Measurements from ENCODE around the gene ZDHHC14. TPM values are rescaled to one million over a fixed set of nuclear protein-coding genes. Genes with fewer than 3 reads are reported as not detected.
"Not testable (repeated sequence)": the region's sequence is repeated elsewhere in the genome, so short reads cannot be mapped to it uniquely, and the experiment has no call there.

ZDHHC14 gene
- total RNA-seq, 2 experiments from 2014 or later: 2.4 to 2.5 TPM

DNA sequence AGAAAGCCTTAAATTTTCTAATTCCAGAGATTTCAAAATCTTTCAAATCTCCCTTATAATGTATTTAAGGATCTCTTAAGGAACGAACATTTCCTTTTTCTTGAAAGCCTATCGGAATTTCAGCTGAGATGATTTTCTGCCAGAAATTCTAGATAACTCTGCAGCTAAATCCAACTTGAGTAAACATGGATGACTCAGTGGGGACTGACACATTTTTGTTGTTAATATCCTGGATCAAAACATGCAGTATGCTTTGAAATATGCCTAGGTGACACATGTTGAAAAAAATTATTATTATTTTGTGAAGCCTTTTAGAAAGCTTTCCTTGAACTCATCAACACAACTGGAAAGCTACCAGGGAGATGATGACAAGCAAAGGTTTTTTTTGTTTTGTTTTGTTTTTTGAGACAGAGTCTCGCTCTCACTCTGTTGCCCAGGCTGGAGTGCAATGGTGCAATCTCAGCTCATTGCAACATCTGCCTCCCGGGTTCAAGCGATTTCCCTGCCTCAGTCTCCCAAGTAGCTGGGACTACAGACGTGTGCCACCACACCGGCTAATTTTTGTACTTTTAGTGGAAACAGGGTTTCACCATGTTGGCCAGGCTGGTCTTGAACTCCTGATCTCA lies 302.0 kb downstream of the ZDHHC14 start:
- intact Hi-C loops (cut with DNase I, micrococcal nuclease): no loop called here
- Mint-ChIP-seq H3K4me3 (no peak overlapping the region), H3K27me3 (no peaks in the 10 kb centered on the region), H3K4me1 (no peaks in the 10 kb centered on the region), H3K27ac (no peak overlapping the region), H3K36me3 (ENCODE audit: low read depth) (no peaks in the 10 kb centered on the region), H3K9me3 (ENCODE audit: low read depth) (no peaks in the 10 kb centered on the region)
- no peak for ATAC-seq
- DNase-seq: no peak
- ChIA-PET POLR2A (interaction anchor here (0.6 kb wide), 1 partner anchor 13 kb away, joined by 3 read pairs; no protein-coding TSS in a partner anchor), CTCF (interaction anchor here (0.5 to 1.1 kb wide), 3 partner anchors 13 to 48 kb away, joined by 3 to 7 read pairs (median 3); no protein-coding TSS in a partner anchor)

- CTCF ChIA-PET: interaction anchor here (0.7 kb wide), 1 partner anchor 514 kb away, joined by 3 read pairs; no protein-coding TSS in a partner anchor
- Mint-ChIP-seq H3K27me3 (no peaks in the 10 kb centered on the region), H3K9me3 (ENCODE audit: low read depth) (no peaks in the 10 kb centered on the region), H3K4me1 (no peaks in the 10 kb centered on the region), H3K27ac (no peak overlapping the region), H3K4me3 (no peak overlapping the region), H3K36me3 (ENCODE audit: low read depth) (no peaks in the 10 kb centered on the region)
- intact Hi-C loops (cut with DNase I, micrococcal nuclease): no loop called here
- ATAC-seq: no peak
- DNase-seq: no peak
- POLR2A ChIA-PET: no interaction called here
Measured at GRCh38 chr6:157683707-157684106, 302.7 kb downstream of the ZDHHC14 start.

- Mint-ChIP-seq H3K4me3 (no peak overlapping the region), H3K27me3 (peaks cover 2% of the 10 kb centered on the region), H3K27ac (no peak overlapping the region), H3K4me1 (no peaks in the 10 kb centered on the region), H3K9me3 (ENCODE audit: low read depth) (no peaks in the 10 kb centered on the region), H3K36me3 (ENCODE audit: low read depth) (no peaks in the 10 kb centered on the region)
- ChIA-PET POLR2A (no interaction called here), CTCF (no interaction called here)
- ATAC-seq: no peak
- no peak for DNase-seq
- intact Hi-C loops (cut with DNase I, micrococcal nuclease): loop anchor here in 1 of 2 experiments (5.0 kb wide), 1 partner anchor 328 kb away; no protein-coding TSS in a partner anchor
Measured at GRCh38 chr6:157684620-157685299, 303.8 kb downstream of the ZDHHC14 start.

- no peaks in the 10 kb centered on the region for H3K36me3 Mint-ChIP-seq (ENCODE audit: low read depth)
- ChIA-PET CTCF (no interaction called here), POLR2A (no interaction called here)
- no peaks in the 10 kb centered on the region for H3K9me3 Mint-ChIP-seq (ENCODE audit: low read depth)
- DNase-seq: no peak
- intact Hi-C loops (cut with DNase I, micrococcal nuclease): loop anchor here in 1 of 2 experiments (5.0 kb wide), 1 partner anchor 327 kb away; no protein-coding TSS in a partner anchor
- no peak overlapping the region for H3K4me3 Mint-ChIP-seq
- ATAC-seq: no peak
- H3K27ac Mint-ChIP-seq: no peak overlapping the region
- peaks cover 2% of the 10 kb centered on the region for H3K27me3 Mint-ChIP-seq
- H3K4me1 Mint-ChIP-seq: no peaks in the 10 kb centered on the region
Measured at GRCh38 chr6:157685596-157686280, 304.7 kb downstream of the ZDHHC14 start.

DNA sequence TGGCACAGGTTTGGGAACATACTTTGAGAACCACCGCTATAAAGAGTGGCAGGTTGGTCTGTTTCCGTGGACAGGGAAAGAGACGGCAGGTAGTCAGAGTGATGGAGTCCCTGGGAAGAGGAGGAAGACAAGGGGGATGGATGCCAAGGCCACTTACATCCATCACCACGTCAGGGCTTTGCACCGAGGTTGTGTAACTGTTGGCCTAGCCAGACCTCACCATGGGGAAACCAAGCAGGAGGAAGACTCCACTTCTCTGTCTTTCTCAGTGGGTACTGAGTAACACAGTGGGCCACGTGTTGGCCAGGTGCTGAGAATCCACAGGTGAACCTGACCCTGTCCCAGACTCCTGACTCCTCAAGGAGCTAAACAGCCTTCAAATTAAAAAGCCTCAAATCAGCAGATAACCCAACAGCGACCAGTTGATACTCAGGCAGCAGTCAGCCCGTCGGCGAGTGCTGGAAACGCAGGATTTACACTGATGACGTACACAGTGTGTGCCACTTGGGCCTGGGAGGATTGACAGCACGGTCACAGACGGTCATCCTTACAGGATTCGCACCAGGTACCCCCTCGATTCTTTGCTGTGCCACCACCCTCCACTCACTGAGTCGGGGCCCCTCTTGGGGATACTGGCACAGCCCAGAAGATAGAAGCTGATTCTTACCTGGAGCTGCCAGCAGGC lies 307.4 kb downstream of the ZDHHC14 start:
- POLR2A ChIA-PET: no interaction called here

DNA sequence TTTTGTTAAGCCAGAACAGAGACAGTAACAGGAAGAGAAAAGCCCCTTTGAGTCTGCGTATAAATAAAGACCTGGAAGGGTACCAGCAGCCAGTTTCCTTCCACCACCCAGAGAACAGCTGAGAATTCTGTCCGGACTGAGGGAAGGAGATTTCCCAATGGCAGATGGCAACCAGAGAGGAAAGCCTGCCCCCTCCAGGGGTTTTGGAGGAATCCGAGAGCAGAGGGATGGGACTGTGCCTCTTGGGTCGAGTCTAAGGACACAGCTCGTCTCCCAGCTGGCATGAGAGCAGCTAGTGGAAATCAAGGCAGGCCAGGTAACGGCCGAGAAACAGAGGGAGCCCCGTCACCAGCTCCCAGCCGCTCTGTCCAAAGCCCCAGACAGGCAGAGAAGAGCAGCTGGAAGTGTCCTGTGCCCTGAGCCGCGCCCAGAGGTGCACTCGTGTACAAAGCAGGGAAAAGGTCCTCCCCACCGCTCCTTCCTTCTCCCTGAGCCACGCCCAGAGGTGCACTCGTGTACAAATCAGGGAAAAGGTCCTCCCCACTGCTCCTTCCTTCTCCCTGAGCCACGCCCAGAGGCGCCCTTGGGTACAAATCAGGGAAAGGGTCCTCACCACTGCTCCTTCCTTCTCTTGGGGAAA lies 308.1 kb downstream of the ZDHHC14 start:
- ATAC-seq (no peak), DNase-seq (no peak)
- intact Hi-C loops (cut with DNase I, micrococcal nuclease): loop anchor here in 1 of 2 experiments (5.0 kb wide), 1 partner anchor 323 kb away; no protein-coding TSS in a partner anchor
- H3K9me3 Mint-ChIP-seq (ENCODE audit: low read depth): no peaks in the 10 kb centered on the region
- H3K4me1 Mint-ChIP-seq: no peaks in the 10 kb centered on the region
- POLR2A ChIA-PET: no interaction called here
- no peak overlapping the region for H3K27ac Mint-ChIP-seq
- CTCF ChIA-PET: interaction anchor here (0.5 to 1.7 kb wide), 2 partner anchors 19 to 506 kb away, joined by 3 to 4 read pairs; no protein-coding TSS in a partner anchor
- H3K36me3 Mint-ChIP-seq (ENCODE audit: low read depth): no peaks in the 10 kb centered on the region
- H3K4me3 Mint-ChIP-seq: no peak overlapping the region
- H3K27me3 Mint-ChIP-seq: peaks cover 2% of the 10 kb centered on the region

More for the DNA sequence above, 307.4 kb downstream of the ZDHHC14 start:
- no peak overlapping the region for H3K4me3 Mint-ChIP-seq
- H3K27me3 Mint-ChIP-seq: peaks cover 2% of the 10 kb centered on the region
- DNase-seq: no peak
- no peaks in the 10 kb centered on the region for H3K9me3 Mint-ChIP-seq (ENCODE audit: low read depth)
- intact Hi-C loops (cut with DNase I, micrococcal nuclease): loop anchor here in 1 of 2 experiments (5.0 kb wide), 1 partner anchor 324 kb away; no protein-coding TSS in a partner anchor
- no peaks in the 10 kb centered on the region for H3K36me3 Mint-ChIP-seq (ENCODE audit: low read depth)
- no peak for ATAC-seq
- H3K4me1 Mint-ChIP-seq: no peaks in the 10 kb centered on the region
- H3K27ac Mint-ChIP-seq: no peak overlapping the region
- CTCF ChIA-PET: interaction anchor here (1.7 kb wide), 1 partner anchor 19 kb away, joined by 4 read pairs; no protein-coding TSS in a partner anchor

DNA sequence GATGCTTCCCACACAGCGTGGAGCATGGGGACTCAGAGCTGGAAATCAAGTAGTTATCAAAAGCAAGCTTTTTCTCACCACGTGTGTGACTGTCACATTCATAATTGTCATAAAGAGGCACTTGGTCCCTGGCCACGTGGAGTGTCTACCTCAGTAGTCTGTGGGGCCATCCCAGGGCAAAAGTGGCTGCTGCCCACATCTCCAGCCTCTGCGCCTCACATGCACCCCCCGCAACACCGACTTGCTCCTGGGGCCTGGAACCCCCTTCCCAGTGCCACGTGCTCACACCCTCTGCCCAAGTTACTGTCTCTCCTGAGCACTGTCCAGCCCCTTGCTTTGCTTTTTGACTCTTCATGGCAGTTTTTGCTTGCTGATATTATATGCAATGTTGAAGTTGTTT lies 308.9 kb downstream of the ZDHHC14 start:
- no peak for DNase-seq
- Mint-ChIP-seq H3K4me3 (no peak overlapping the region), H3K27ac (no peak overlapping the region), H3K9me3 (ENCODE audit: low read depth) (no peaks in the 10 kb centered on the region), H3K36me3 (ENCODE audit: low read depth) (no peaks in the 10 kb centered on the region), H3K27me3 (peaks cover 2% of the 10 kb centered on the region), H3K4me1 (no peaks in the 10 kb centered on the region)
- no peak for ATAC-seq
- POLR2A ChIA-PET: no interaction called here
- CTCF ChIA-PET: interaction anchor here (0.8 to 1.7 kb wide), 2 partner anchors 20 to 22 kb away, joined by 3 to 4 read pairs; no protein-coding TSS in a partner anchor
- intact Hi-C loops (cut with DNase I, micrococcal nuclease): loop anchor here in 1 of 2 experiments (5.0 kb wide), 1 partner anchor 322 kb away; no protein-coding TSS in a partner anchor

DNA sequence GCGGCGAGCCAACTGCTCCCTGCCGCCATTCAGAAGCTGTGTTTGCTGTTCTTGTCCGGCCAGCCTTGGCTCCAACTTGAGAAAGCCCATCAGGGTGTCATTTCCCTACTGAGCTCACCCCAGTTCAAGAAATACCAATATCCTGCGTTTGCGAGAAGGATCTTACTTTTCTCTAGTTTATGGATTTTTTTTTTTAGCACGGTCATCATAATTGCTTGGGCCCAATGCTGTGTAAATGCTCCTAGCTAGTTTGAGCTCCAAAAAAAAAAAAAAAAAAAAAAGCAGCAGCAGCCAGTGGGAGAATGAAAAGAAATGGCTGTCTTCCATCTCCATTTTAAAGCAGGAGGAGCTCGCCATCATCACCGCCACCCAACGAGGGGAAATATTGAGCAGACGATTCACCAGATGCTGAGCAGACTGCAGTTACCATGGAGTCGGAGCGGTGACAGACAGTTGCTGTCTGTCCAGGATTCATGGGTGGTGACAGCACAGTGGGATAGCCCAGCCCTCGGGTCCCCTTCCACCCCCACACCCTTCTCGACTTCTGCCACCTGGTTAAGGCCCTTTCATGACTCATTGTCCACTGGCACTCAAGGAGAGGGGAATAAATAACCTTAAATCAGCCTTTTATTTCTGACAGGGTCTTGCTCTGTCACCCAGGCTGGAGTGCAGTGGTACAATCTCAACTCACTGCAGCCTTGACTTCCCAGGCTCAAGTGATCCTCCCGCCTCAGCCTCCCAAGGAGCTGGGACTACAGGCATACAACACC lies 309.6 kb downstream of the ZDHHC14 start:
- ChIA-PET CTCF (interaction anchor here (0.6 to 0.8 kb wide), 2 partner anchors 23 to 291 kb away, joined by 3 read pairs; partner anchors contain the start of gene SYNJ2), POLR2A (no interaction called here)
- H3K4me3 Mint-ChIP-seq: no peak overlapping the region
- ATAC-seq (no peak), DNase-seq (no peak)
- H3K27ac Mint-ChIP-seq: no peak overlapping the region
- no peaks in the 10 kb centered on the region for H3K4me1 Mint-ChIP-seq
- no peaks in the 10 kb centered on the region for H3K36me3 Mint-ChIP-seq (ENCODE audit: low read depth)
- no peaks in the 10 kb centered on the region for H3K9me3 Mint-ChIP-seq (ENCODE audit: low read depth)
- intact Hi-C loops (cut with DNase I, micrococcal nuclease): no loop called here
- H3K27me3 Mint-ChIP-seq: peaks cover 2% of the 10 kb centered on the region

DNA sequence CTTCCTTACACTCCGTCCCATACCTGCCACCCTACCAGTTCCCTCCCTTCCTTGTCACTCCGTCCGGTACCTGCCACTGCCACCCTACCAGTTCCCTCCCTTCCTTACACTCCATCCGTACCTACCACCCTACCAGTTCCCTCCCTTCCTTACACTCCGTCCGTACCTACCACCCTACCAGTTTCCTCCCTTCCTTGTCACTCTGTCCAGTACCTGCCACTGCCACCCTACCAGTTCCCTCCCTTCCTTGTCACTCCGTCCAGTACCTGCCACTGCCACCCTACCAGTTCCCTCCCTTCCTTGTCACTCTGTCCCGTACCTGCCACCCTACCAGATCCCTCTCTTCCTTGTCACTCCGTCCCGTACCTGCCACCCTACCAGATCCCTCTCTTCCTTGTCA lies 310.6 kb downstream of the ZDHHC14 start:
- POLR2A ChIA-PET: not testable (repeated sequence)
- CTCF ChIA-PET: interaction anchor here (0.6 kb wide), 1 partner anchor 49 kb away, joined by 3 read pairs; no protein-coding TSS in a partner anchor

DNA sequence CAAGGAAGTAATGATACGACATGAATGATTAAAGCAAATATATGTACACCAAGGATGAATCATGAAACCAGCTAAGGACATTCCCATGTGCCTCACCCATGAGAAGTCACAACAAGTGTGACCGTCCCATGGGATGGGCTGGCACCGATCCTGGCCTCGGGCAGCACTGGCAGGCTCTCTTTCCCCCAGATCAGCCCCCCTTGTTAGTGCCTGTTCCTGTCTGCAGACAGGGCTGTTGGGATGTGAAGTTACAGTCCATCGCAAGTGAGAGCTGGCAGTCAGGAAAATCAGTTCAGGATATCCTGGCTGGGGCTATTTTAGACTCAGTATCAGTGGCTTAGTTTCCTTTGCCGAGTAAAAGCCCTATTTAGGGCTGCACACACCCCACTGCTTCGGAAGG lies 312.9 kb downstream of the ZDHHC14 start:
- ATAC-seq (no peak), DNase-seq (no peak)
- no peaks in the 10 kb centered on the region for H3K4me1 Mint-ChIP-seq
- H3K27me3 Mint-ChIP-seq: peaks cover 2% of the 10 kb centered on the region
- H3K4me3 Mint-ChIP-seq: no peak overlapping the region
- H3K36me3 Mint-ChIP-seq (ENCODE audit: low read depth): no peaks in the 10 kb centered on the region
- CTCF ChIA-PET: interaction anchor here (0.6 kb wide), 1 partner anchor 14 kb away, joined by 3 read pairs; no protein-coding TSS in a partner anchor
- H3K27ac Mint-ChIP-seq: no peak overlapping the region
- intact Hi-C loops (cut with DNase I, micrococcal nuclease): no loop called here
- peaks cover 5% of the 10 kb centered on the region for H3K9me3 Mint-ChIP-seq (ENCODE audit: low read depth)
- POLR2A ChIA-PET: no interaction called here

More for the DNA sequence above, 310.6 kb downstream of the ZDHHC14 start:
- H3K4me1 Mint-ChIP-seq; H3K4me3 Mint-ChIP-seq; H3K27ac Mint-ChIP-seq; DNase-seq; intact Hi-C loops (cut with DNase I, micrococcal nuclease); H3K27me3 Mint-ChIP-seq; H3K9me3 Mint-ChIP-seq (ENCODE audit: low read depth); H3K36me3 Mint-ChIP-seq (ENCODE audit: low read depth); ATAC-seq: not testable (repeated sequence)

Data from activated CD4-positive, alpha-beta T cell treated with anti-CD3 and anti-CD28 coated beads for 36 hours (primary cell).